ENCODE measurements around the gene CD9.
"Not testable (repeated sequence)": the region's sequence is repeated elsewhere in the genome, so short reads cannot be mapped to it uniquely, and the experiment has no call there.

Gene CD9

GRCh38 chr12:6200256-6201212, at the start of gene CD9:
TSS of gene CD9 (plus strand) at chr12:6200400. CDS start at chr12:6200500, 100 bp downstream.
- DNase-seq, result peak; percentile 56

GRCh38 chr12:6154730-6155459, 45.3 kb upstream of the CD9 start:
- no peak for DNase-seq

GRCh38 chr12:6157482-6157881, 42.7 kb upstream of the CD9 start:
- DNase-seq, result no peak

- DNase-seq, result no peak
Observed at GRCh38 chr12:6158255-6158654, 41.9 kb upstream of the CD9 start.

- no peak for DNase-seq
Observed at GRCh38 chr12:6158749-6159148, 41.5 kb upstream of the CD9 start.

GRCh38 chr12:6159166-6160011, 40.8 kb upstream of the CD9 start:
- DNase-seq, result not testable (repeated sequence)

GRCh38 chr12:6160049-6160649, 40.1 kb upstream of the CD9 start:
- DNase-seq, result not testable (repeated sequence)

GRCh38 chr12:6161124-6161882, 38.9 kb upstream of the CD9 start:
- no peak for DNase-seq

- no peak for DNase-seq
Observed at GRCh38 chr12:6163416-6164060, 36.7 kb upstream of the CD9 start.

GRCh38 chr12:6165395-6165794, 34.8 kb upstream of the CD9 start:
- DNase-seq, result no peak

- no peak for DNase-seq
Observed at GRCh38 chr12:6166808-6167207, 33.4 kb upstream of the CD9 start.

GRCh38 chr12:6167327-6168280, 32.6 kb upstream of the CD9 start:
- peak; percentile 78 for DNase-seq

GRCh38 chr12:6171409-6172015, 28.7 kb upstream of the CD9 start:
- no peak for DNase-seq

- no peak for DNase-seq
Observed at GRCh38 chr12:6172086-6172485, 28.1 kb upstream of the CD9 start.

- no peak for DNase-seq
Observed at GRCh38 chr12:6172862-6173261, 27.3 kb upstream of the CD9 start.

- no peak for DNase-seq
Observed at GRCh38 chr12:6177642-6178358, 22.4 kb upstream of the CD9 start.

GRCh38 chr12:6178981-6179761, 21.0 kb upstream of the CD9 start:
- no peak for DNase-seq
